Measurements from ENCODE around the gene MLPH. TPM values are rescaled to one million over a fixed set of nuclear protein-coding genes. Genes with fewer than 3 reads are reported as not detected.

MLPH gene
- total RNA-seq, 1 donor from 2014 or later: 34.6 TPM

GRCh38 chr2:237457388-237457941 lies 29.6 kb upstream of the MLPH start:
- intact Hi-C loops (cut with DNase I): no loop called here
- no peak overlapping the region for H3K4me3 ChIP-seq
- H3K27ac ChIP-seq: peak overlapping the region; percentile 10
- no peak for DNase-seq (ENCODE audit: extremely low spot score in 2 of 2)
- no peaks in the 10 kb centered on the region for H3K4me1 ChIP-seq
- no peaks in the 10 kb centered on the region for H3K9me3 ChIP-seq
- no peaks in the 10 kb centered on the region for H3K36me3 ChIP-seq
- H3K27me3 ChIP-seq: no peaks in the 10 kb centered on the region
- TF ChIP-seq POLR2A (IDR thresholded peaks at IDR 0.05) (no peak), POLR2AphosphoS5 (IDR thresholded peaks at IDR 0.05; ENCODE audit: insufficient read depth in 1 of 2, low read depth in 1 of 2) (no peak), CTCF (IDR thresholded peaks at IDR 0.05) (no peak)

- intact Hi-C loops (cut with DNase I): no loop called here
- H3K27me3 ChIP-seq: no peaks in the 10 kb centered on the region
- no peaks in the 10 kb centered on the region for H3K4me1 ChIP-seq
- H3K27ac ChIP-seq: no peak overlapping the region
- no peak overlapping the region for H3K4me3 ChIP-seq
- H3K36me3 ChIP-seq: no peaks in the 10 kb centered on the region
- DNase-seq (ENCODE audit: extremely low spot score in 2 of 2): no peak
- H3K9me3 ChIP-seq: no peaks in the 10 kb centered on the region
- no peak for TF ChIP-seq POLR2AphosphoS5 (IDR thresholded peaks at IDR 0.05; ENCODE audit: insufficient read depth in 1 of 2, low read depth in 1 of 2)
- no peak for TF ChIP-seq CTCF (IDR thresholded peaks at IDR 0.05)
- no peak for TF ChIP-seq POLR2A (IDR thresholded peaks at IDR 0.05)
These were observed 28.5 kb upstream of the MLPH start for GRCh38 chr2:237458519-237458918.

GRCh38 chr2:237459226-237459625 lies 27.8 kb upstream of the MLPH start:
- intact Hi-C loops (cut with DNase I): no loop called here
- H3K4me3 ChIP-seq: no peak overlapping the region
- no peaks in the 10 kb centered on the region for H3K27me3 ChIP-seq
- no peaks in the 10 kb centered on the region for H3K36me3 ChIP-seq
- H3K4me1 ChIP-seq: no peaks in the 10 kb centered on the region
- peak overlapping the region; percentile 4 for H3K27ac ChIP-seq
- no peak for DNase-seq (ENCODE audit: extremely low spot score in 2 of 2)
- TF ChIP-seq CTCF (IDR thresholded peaks at IDR 0.05) (no peak), POLR2A (IDR thresholded peaks at IDR 0.05) (no peak), POLR2AphosphoS5 (IDR thresholded peaks at IDR 0.05; ENCODE audit: insufficient read depth in 1 of 2, low read depth in 1 of 2) (no peak)
- no peaks in the 10 kb centered on the region for H3K9me3 ChIP-seq

GRCh38 chr2:237459741-237460174 lies 27.3 kb upstream of the MLPH start:
- Histone ChIP-seq H3K9me3 (no peaks in the 10 kb centered on the region), H3K4me3 (no peak overlapping the region), H3K4me1 (no peaks in the 10 kb centered on the region), H3K27ac (no peak overlapping the region), H3K27me3 (no peaks in the 10 kb centered on the region), H3K36me3 (no peaks in the 10 kb centered on the region)
- no peak for DNase-seq (ENCODE audit: extremely low spot score in 2 of 2)
- intact Hi-C loops (cut with DNase I): no loop called here
- no peak for TF ChIP-seq POLR2A (IDR thresholded peaks at IDR 0.05)
- TF ChIP-seq POLR2AphosphoS5 (IDR thresholded peaks at IDR 0.05; ENCODE audit: insufficient read depth in 1 of 2, low read depth in 1 of 2): no peak
- no peak for TF ChIP-seq CTCF (IDR thresholded peaks at IDR 0.05)

GRCh38 chr2:237464757-237465391 lies 22.2 kb upstream of the MLPH start:
- Histone ChIP-seq H3K27ac (no peak overlapping the region), H3K9me3 (no peaks in the 10 kb centered on the region)

More at GRCh38 chr2:237464757-237465391, 22.2 kb upstream of the MLPH start:
- Histone ChIP-seq H3K4me1 (no peaks in the 10 kb centered on the region), H3K4me3 (no peak overlapping the region), H3K27me3 (no peaks in the 10 kb centered on the region), H3K36me3 (no peaks in the 10 kb centered on the region)
- no peak for TF ChIP-seq POLR2AphosphoS5 (IDR thresholded peaks at IDR 0.05; ENCODE audit: insufficient read depth in 1 of 2, low read depth in 1 of 2)
- TF ChIP-seq CTCF (IDR thresholded peaks at IDR 0.05): no peak
- no peak for TF ChIP-seq POLR2A (IDR thresholded peaks at IDR 0.05)
- intact Hi-C loops (cut with DNase I): no loop called here
- no peak for DNase-seq (ENCODE audit: extremely low spot score in 2 of 2)
